Activated naive CD8-positive, alpha-beta T cell (primary cell): ENCODE measurements around the gene LHPP.
"Not testable (repeated sequence)": the region's sequence is repeated elsewhere in the genome, so short reads cannot be mapped to it uniquely, and the experiment has no call there.

ENCODE experiments used
- H3K27ac Mint-ChIP-seq: one replicate; pipeline ENCODE4 v1.8.0; 2021; ENCODE audit warnings: mixed read lengths
- H3K27me3 Mint-ChIP-seq: one replicate; pipeline ENCODE4 v1.8.0; 2021; ENCODE audit warnings: mixed read lengths
- H3K36me3 Mint-ChIP-seq: one replicate; pipeline ENCODE4 v1.8.0; 2021; ENCODE audit warnings: mixed read lengths
- H3K4me1 Mint-ChIP-seq: one replicate; pipeline ENCODE4 v1.8.0; 2021; ENCODE audit warnings: low read depth, mixed read lengths
- H3K4me3 Mint-ChIP-seq: one replicate; pipeline ENCODE4 v1.8.0; 2021; ENCODE audit warnings: mild to moderate bottlenecking, mixed read lengths
- H3K9me3 Mint-ChIP-seq: one replicate; pipeline ENCODE4 v1.8.0; 2021; ENCODE audit warnings: low read depth, mixed read lengths

LHPP gene

GRCh38 chr10:124433461-124433860 is 28.2 kb upstream of the LHPP start:
- Mint-ChIP-seq H3K4me3 (no peak overlapping the region), H3K27me3 (peaks cover 3% of the 10 kb centered on the region), H3K36me3 (no peaks in the 10 kb centered on the region), H3K9me3 (no peaks in the 10 kb centered on the region), H3K27ac (no peak overlapping the region), H3K4me1 (no peaks in the 10 kb centered on the region)

- H3K27me3 Mint-ChIP-seq, H3K27ac Mint-ChIP-seq, H3K9me3 Mint-ChIP-seq, H3K36me3 Mint-ChIP-seq, H3K4me1 Mint-ChIP-seq, H3K4me3 Mint-ChIP-seq: not testable (repeated sequence)
These were observed 25.9 kb upstream of the LHPP start for GRCh38 chr10:124435683-124436082.

GRCh38 chr10:124436191-124436638 is 25.4 kb upstream of the LHPP start:
- Mint-ChIP-seq H3K27me3 (peaks cover 5% of the 10 kb centered on the region), H3K27ac (no peak overlapping the region), H3K4me3 (no peak overlapping the region)

GRCh38 chr10:124441694-124442093 is 19.9 kb upstream of the LHPP start:
- not testable (repeated sequence) for H3K4me3 Mint-ChIP-seq, H3K36me3 Mint-ChIP-seq, H3K27ac Mint-ChIP-seq, H3K4me1 Mint-ChIP-seq, H3K9me3 Mint-ChIP-seq
- peaks cover 19% of the 10 kb centered on the region for H3K27me3 Mint-ChIP-seq

More at GRCh38 chr10:124436191-124436638, 25.4 kb upstream of the LHPP start:
- H3K36me3 Mint-ChIP-seq: no peaks in the 10 kb centered on the region
- no peaks in the 10 kb centered on the region for H3K4me1 Mint-ChIP-seq
- no peaks in the 10 kb centered on the region for H3K9me3 Mint-ChIP-seq

- peaks cover 17% of the 10 kb centered on the region for H3K4me1 Mint-ChIP-seq
- no peak overlapping the region for H3K27ac Mint-ChIP-seq
- H3K36me3 Mint-ChIP-seq: no peaks in the 10 kb centered on the region
- peaks cover 33% of the 10 kb centered on the region for H3K27me3 Mint-ChIP-seq
- H3K9me3 Mint-ChIP-seq: no peaks in the 10 kb centered on the region
- H3K4me3 Mint-ChIP-seq: peak overlapping the region; percentile 38
These were observed 14.5 kb upstream of the LHPP start for GRCh38 chr10:124446830-124447750.

GRCh38 chr10:124447751-124448466 is 13.7 kb upstream of the LHPP start:
- Mint-ChIP-seq H3K36me3 (no peaks in the 10 kb centered on the region), H3K27ac (no peak overlapping the region), H3K27me3 (peaks cover 33% of the 10 kb centered on the region), H3K4me3 (peak overlapping the region; percentile 51), H3K9me3 (no peaks in the 10 kb centered on the region), H3K4me1 (peaks cover 17% of the 10 kb centered on the region)

- H3K4me1 Mint-ChIP-seq: peaks cover 17% of the 10 kb centered on the region
- H3K9me3 Mint-ChIP-seq: no peaks in the 10 kb centered on the region
- peak overlapping the region; percentile 30 for H3K4me3 Mint-ChIP-seq
- H3K27ac Mint-ChIP-seq: no peak overlapping the region
- H3K36me3 Mint-ChIP-seq: no peaks in the 10 kb centered on the region
- H3K27me3 Mint-ChIP-seq: peaks cover 35% of the 10 kb centered on the region
These were observed 12.9 kb upstream of the LHPP start for GRCh38 chr10:124448696-124449169.

- no peak overlapping the region for H3K27ac Mint-ChIP-seq
- no peaks in the 10 kb centered on the region for H3K36me3 Mint-ChIP-seq
- peaks cover 17% of the 10 kb centered on the region for H3K4me1 Mint-ChIP-seq
- peaks cover 39% of the 10 kb centered on the region for H3K27me3 Mint-ChIP-seq
- peak overlapping the region; percentile 59 for H3K4me3 Mint-ChIP-seq
- H3K9me3 Mint-ChIP-seq: no peaks in the 10 kb centered on the region
These were observed 12.2 kb upstream of the LHPP start for GRCh38 chr10:124449170-124450011.

- H3K4me3 Mint-ChIP-seq: peak within 1 kb of the TSS; percentile 67
- no peaks in the 10 kb centered on the region for H3K9me3 Mint-ChIP-seq
- H3K27me3 Mint-ChIP-seq: peaks cover 39% of the 10 kb centered on the region
- peaks cover 17% of the 10 kb centered on the region for H3K4me1 Mint-ChIP-seq
- H3K27ac Mint-ChIP-seq: no peak within 1 kb of the TSS
- no peaks in the 10 kb centered on the region for H3K36me3 Mint-ChIP-seq
These were observed 11.4 kb upstream of the LHPP start, which contains the start of gene NKX1-2 for GRCh38 chr10:124450012-124450782. TSS of gene NKX1-2 (minus strand) at chr10:124450035. CDS start at chr10:124449943, 92 bp downstream.

- Mint-ChIP-seq H3K36me3 (no peaks in the 10 kb centered on the region), H3K9me3 (no peaks in the 10 kb centered on the region), H3K4me1 (peaks cover 17% of the 10 kb centered on the region), H3K4me3 (no peak overlapping the region), H3K27ac (no peak overlapping the region), H3K27me3 (peaks cover 37% of the 10 kb centered on the region)
These were observed 10.9 kb upstream of the LHPP start for GRCh38 chr10:124450783-124451057.

GRCh38 chr10:124451276-124451675 is 10.3 kb upstream of the LHPP start:
- Mint-ChIP-seq H3K27ac (no peak overlapping the region), H3K4me3 (no peak overlapping the region), H3K4me1 (peaks cover 17% of the 10 kb centered on the region), H3K36me3 (no peaks in the 10 kb centered on the region), H3K27me3 (peaks cover 39% of the 10 kb centered on the region), H3K9me3 (no peaks in the 10 kb centered on the region)

- Mint-ChIP-seq H3K27me3 (peaks cover 33% of the 10 kb centered on the region), H3K36me3 (no peaks in the 10 kb centered on the region), H3K4me3 (no peak overlapping the region), H3K27ac (no peak overlapping the region), H3K4me1 (peaks cover 8% of the 10 kb centered on the region), H3K9me3 (no peaks in the 10 kb centered on the region)
These were observed 7.5 kb upstream of the LHPP start for GRCh38 chr10:124453960-124454610.

GRCh38 chr10:124455441-124455840 is 6.2 kb upstream of the LHPP start:
- Mint-ChIP-seq H3K27ac (no peak overlapping the region), H3K4me3 (no peak overlapping the region), H3K9me3 (no peaks in the 10 kb centered on the region), H3K27me3 (peaks cover 27% of the 10 kb centered on the region), H3K36me3 (no peaks in the 10 kb centered on the region), H3K4me1 (peaks cover 1% of the 10 kb centered on the region)

- Mint-ChIP-seq H3K27ac (no peak overlapping the region), H3K9me3 (no peaks in the 10 kb centered on the region), H3K27me3 (peaks cover 17% of the 10 kb centered on the region), H3K4me1 (peaks cover 3% of the 10 kb centered on the region), H3K36me3 (no peaks in the 10 kb centered on the region), H3K4me3 (no peak overlapping the region)
These were observed 3.1 kb upstream of the LHPP start for GRCh38 chr10:124458473-124458872.
